ENCODE data around the gene PIP5KL1. TPM values are rescaled to one million over a fixed set of nuclear protein-coding genes. Genes with fewer than 3 reads are reported as not detected.

The PIP5KL1 gene
- total and polyA plus RNA-seq, 2 of the 8 experiments (the other 6 are each of a cell fraction or from before 2014, with no cell fraction given) = 13.4 to 15.4 TPM

- Histone ChIP-seq H3K36me3 (ENCODE audit: control insufficient read depth in 2 of 4, insufficient read depth in 4 of 4, low read length in 3 of 4) (peaks cover 0 to 2% (median 0%) of the 10 kb centered on the region in 4 experiments; a peak in 2 of 8 replicates), H4K5ac (ENCODE audit: insufficient read length, low read depth, low read length) (no peak overlapping the region)
- CTCF ChIA-PET (ENCODE audit: partially characterized antibody) = interaction anchor here (0.6 to 35.5 kb wide), 6 partner anchors 17 to 1062 kb away, joined by 3 to 825 read pairs (median 4); no protein-coding TSS in a partner anchor
- TF ChIP-seq RFX5 (IDR thresholded peaks at IDR 0.05; ENCODE audit: borderline replicate concordance, low read depth, low read length) (no peak), GTF2F1 (IDR thresholded peaks at IDR 0.05; ENCODE audit: borderline replicate concordance, low read depth, low read length) (no peak), SIRT6 (IDR thresholded peaks at IDR 0.05; ENCODE audit: low read length) (no peak), CHD1 (IDR thresholded peaks at IDR 0.05; ENCODE audit: low read depth, low read length) (no peak), TEAD4 (IDR thresholded peaks at IDR 0.05; ENCODE audit: low read depth, low read length) (no peak), BACH1 (IDR thresholded peaks at IDR 0.05; ENCODE audit: low read length) (no peak), CBX8 (IDR thresholded peaks at IDR 0.05; ENCODE audit: borderline replicate concordance, low read depth, low read length) (no peak), TAF1 (IDR thresholded peaks at IDR 0.05; ENCODE audit: low read depth, low read length) (no peak), JUND (IDR thresholded peaks at IDR 0.05; ENCODE audit: low read length) (no peak), TBP (IDR thresholded peaks at IDR 0.05; ENCODE audit: low read depth, low read length) (no peak), KDM5A (IDR thresholded peaks at IDR 0.05; ENCODE audit: low read length) (no peak), SAP30 (IDR thresholded peaks at IDR 0.05; ENCODE audit: insufficient read depth, insufficient replicate concordance, low read length) (no peak), RNF2 (IDR thresholded peaks at IDR 0.05; ENCODE audit: borderline replicate concordance, low read depth, low read length, missing control alignments, poor library complexity, severe bottlenecking) (no peak), TCF12 (IDR thresholded peaks at IDR 0.05; ENCODE audit: low read depth, low read length) (no peak), ASH2L (IDR thresholded peaks at IDR 0.05; ENCODE audit: low read length) (no peak)
These were observed 28.2 kb upstream of the PIP5KL1 start for GRCh38 chr9:127958728-127959127.

More at GRCh38 chr9:127958728-127959127, 28.2 kb upstream of the PIP5KL1 start:
- H4K8ac ChIP-seq (ENCODE audit: extremely low read depth, insufficient read depth, low read length) = no peak overlapping the region
- H3K56ac ChIP-seq (replicated peaks; ENCODE audit: insufficient read length, low read depth, low read length) = no peak overlapping the region
- no peaks in the 10 kb centered on the region for H3K9me3 ChIP-seq (ENCODE audit: insufficient read depth in 2 of 2, low read depth in 1 of 2, low read length in 1 of 2)
- no peak overlapping the region for H3K4ac ChIP-seq (replicated peaks; ENCODE audit: insufficient read length, low read depth, low read length)
- WGBS, 2 experiments (ENCODE audit: extremely low coverage in 1 of 2, insufficient coverage in 1 of 2, insufficient read length in 1 of 2, insufficient replicate concordance in 2 of 2, low coverage in 1 of 2, low lambda C conversion rate in 2 of 2, missing lambda C conversion rate in 1 of 2) = 96% methylated on average over 1 of the region's 1 CpG; no CpG with 5 or more reads in 1 of the 2 experiments
- H3K27ac ChIP-seq (ENCODE audit: low read depth, low read length) = no peak overlapping the region
- H2BK120ac ChIP-seq (replicated peaks; ENCODE audit: low read depth, low read length) = no peak overlapping the region
- peaks cover 0 to 96% of the 10 kb centered on the region in 2 experiments; a peak in 2 of 4 replicates for H3K79me2 ChIP-seq (ENCODE audit: control insufficient read depth in 1 of 2, insufficient read depth in 2 of 2, low read length in 2 of 2)
- H2AFZ ChIP-seq (ENCODE audit: low read length) = no peak overlapping the region
- DNase-seq (ENCODE audit: low read depth in 1 of 2, low spot score in 2 of 2) (no peak), FAIRE-seq (no peak)
- H3K9ac ChIP-seq (replicated peaks in 1 of 4; ENCODE audit: extremely low read depth in 1 of 4, low read depth in 3 of 4, low read length in 3 of 4) = no peak overlapping the region
- H3K18ac ChIP-seq (ENCODE audit: extremely low read depth, low read length) = no peak overlapping the region
- H3K4me1 ChIP-seq (replicated peaks in 1 of 4; ENCODE audit: control insufficient read depth in 3 of 4, insufficient read depth in 4 of 4, low read length in 3 of 4) = peaks cover 0 to 24% (median 12%) of the 10 kb centered on the region in 4 experiments; a peak in 5 of 7 replicates
- no peak overlapping the region for H4K91ac ChIP-seq (replicated peaks; ENCODE audit: insufficient read length, low read length)
- POLR2A ChIA-PET (ENCODE audit: partially characterized antibody) = no interaction called here
- no peak overlapping the region for H2BK12ac ChIP-seq (ENCODE audit: low read depth, low read length)
- H3K27me3 ChIP-seq (replicated peaks in 1 of 4; ENCODE audit: control insufficient read depth in 3 of 4, extremely low read depth in 1 of 4, insufficient read depth in 3 of 4, low read length in 3 of 4) = no peaks in the 10 kb centered on the region
- no peak overlapping the region for H3K23ac ChIP-seq (ENCODE audit: insufficient read length)
- H3K4me2 ChIP-seq (ENCODE audit: insufficient read depth in 1 of 2, low read depth in 2 of 2, low read length in 2 of 2) = no peak overlapping the region
- no peaks in the 10 kb centered on the region for H3K23me2 ChIP-seq (ENCODE audit: low read depth, low read length)
- no peak overlapping the region for H3K14ac ChIP-seq (ENCODE audit: insufficient read length)
- H2BK20ac ChIP-seq (ENCODE audit: low read length) = no peak overlapping the region
- H2BK15ac ChIP-seq (ENCODE audit: low read length) = no peak overlapping the region
- H3K4me3 ChIP-seq (ENCODE audit: extremely low read depth in 1 of 4, insufficient read depth in 2 of 4, low read depth in 3 of 4, low read length in 4 of 4) = no peak overlapping the region
- no peak overlapping the region for H2BK5ac ChIP-seq (ENCODE audit: low read depth, low read length)
- H2AK5ac ChIP-seq (ENCODE audit: low read depth, low read length) = no peak overlapping the region
- H3K79me1 ChIP-seq (ENCODE audit: low read depth, low read length) = peaks cover 17% of the 10 kb centered on the region
- peaks cover 21 to 37% of the 10 kb centered on the region in 2 experiments for H4K20me1 ChIP-seq (replicated peaks in 1 of 2; ENCODE audit: control insufficient read depth in 1 of 2, insufficient read depth in 2 of 2, low read length in 2 of 2)
